H9 (cell line): ENCODE measurements around the gene CCDC138. TPM values are rescaled to one million over a fixed set of nuclear protein-coding genes. Genes with fewer than 3 reads are reported as not detected.

Source experiments
- DNase-seq: peaks from one replicate; pipeline ENCODE4 v3.0.0-alpha.2; 2017
- H2AFZ ChIP-seq: one replicate; pipeline ENCODE4 v1.6.1; 2013; ENCODE audit warnings: mild to moderate bottlenecking, low read length, control low read depth, moderate library complexity
- H2AK5ac ChIP-seq: 2 replicates; pipeline ENCODE4 v1.6.1; 2013; ENCODE audit warnings: low read length, control low read depth, mixed read lengths; ENCODE audit not compliant: insufficient read length
- H2BK120ac ChIP-seq: one replicate; pipeline ENCODE4 v1.6.1; 2013; ENCODE audit warnings: low read depth, mild to moderate bottlenecking, low read length, control low read depth, inconsistent platforms; ENCODE audit not compliant: poor library complexity, severe bottlenecking
- H2BK12ac ChIP-seq: 2 replicates; pipeline ENCODE4 v1.6.1; 2013; ENCODE audit warnings: low read length, control low read depth, mixed read lengths, low read depth; ENCODE audit not compliant: insufficient read length
- H2BK15ac ChIP-seq: 2 replicates; pipeline ENCODE4 v1.6.1; 2013; ENCODE audit warnings: low read depth, low read length, control low read depth
- H2BK20ac ChIP-seq: one replicate; pipeline ENCODE4 v1.6.1; 2013; ENCODE audit warnings: low read depth, mild to moderate bottlenecking, low read length, control low read depth, inconsistent platforms; ENCODE audit not compliant: poor library complexity, severe bottlenecking
- H2BK5ac ChIP-seq: 2 replicates; pipeline ENCODE4 v1.6.1; 2013; ENCODE audit warnings: low read length, control low read depth, mixed read lengths; ENCODE audit not compliant: insufficient read length
- H3K14ac ChIP-seq: 2 replicates; pipeline ENCODE4 v1.6.1; 2013; ENCODE audit warnings: low read length, control low read depth; ENCODE audit not compliant: insufficient read depth
- H3K18ac ChIP-seq: 2 replicates; pipeline ENCODE4 v1.6.1; 2013; ENCODE audit warnings: low read depth, mild to moderate bottlenecking, mixed read lengths, low read length, control low read depth; ENCODE audit not compliant: insufficient read length
- H3K23ac ChIP-seq: 2 replicates; pipeline ENCODE4 v1.6.1; 2013; ENCODE audit warnings: low read length, control low read depth, mixed read lengths, low read depth; ENCODE audit not compliant: insufficient read length
- H3K23me2 ChIP-seq: 2 replicates; pipeline ENCODE4 v1.6.1; 2013; ENCODE audit warnings: low read depth, mild to moderate bottlenecking, mixed read lengths, low read length, control low read depth; ENCODE audit not compliant: insufficient read length, poor library complexity, severe bottlenecking
- H3K27ac ChIP-seq: 2 replicates; pipeline ENCODE4 v1.5.1; 2013; ENCODE audit warnings: low read length, control low read depth, mixed read lengths, low read depth; ENCODE audit not compliant: insufficient read length
- H3K27me3 ChIP-seq: 2 replicates; pipeline ENCODE4 v1.6.1; 2013; ENCODE audit warnings: low read length, control low read depth, inconsistent platforms; ENCODE audit not compliant: insufficient read depth
- H3K4ac ChIP-seq: 2 replicates; pipeline ENCODE4 v1.6.1; 2013; ENCODE audit warnings: low read depth, mild to moderate bottlenecking, control low read depth, inconsistent platforms, low read length, moderate library complexity
- H3K4me1 ChIP-seq: 2 replicates; pipeline ENCODE4 v1.6.1; 2013; ENCODE audit warnings: low read length, control low read depth, inconsistent platforms; ENCODE audit not compliant: insufficient read depth
- H3K4me2 ChIP-seq: 2 replicates; pipeline ENCODE4 v1.6.1; 2013; ENCODE audit warnings: low read length, control low read depth, mixed read lengths; ENCODE audit not compliant: insufficient read length, insufficient read depth
- H3K56ac ChIP-seq: 2 replicates; pipeline ENCODE4 v1.6.1; 2013; ENCODE audit warnings: low read depth, mild to moderate bottlenecking, mixed read lengths, low read length, control low read depth; ENCODE audit not compliant: insufficient read length
- H3K79me1 ChIP-seq: 2 replicates; pipeline ENCODE4 v1.6.1; 2013; ENCODE audit warnings: low read depth, mild to moderate bottlenecking, moderate library complexity, low read length, control low read depth, inconsistent platforms; ENCODE audit not compliant: insufficient read depth, poor library complexity, severe bottlenecking
- H3K79me2 ChIP-seq: 2 replicates; pipeline ENCODE4 v1.6.1; 2013; ENCODE audit warnings: low read length, control low read depth, inconsistent platforms; ENCODE audit not compliant: insufficient read depth
- H3K9ac ChIP-seq: 2 replicates; pipeline ENCODE4 v1.6.1; 2013; ENCODE audit warnings: low read length, control low read depth, mixed read lengths; ENCODE audit not compliant: insufficient read length; ENCODE audit errors: extremely low read depth
- H3K9me3 ChIP-seq: one replicate; pipeline ENCODE4 v1.6.1; 2013; ENCODE audit warnings: low read depth, low read length, inconsistent platforms; ENCODE audit not compliant: control insufficient read depth
- H3T11ph ChIP-seq: one replicate; pipeline ENCODE4 v1.6.1; 2013; ENCODE audit warnings: mild to moderate bottlenecking, low read length, control low read depth, inconsistent platforms
- H4K20me1 ChIP-seq: one replicate; pipeline ENCODE4 v1.6.1; 2013; ENCODE audit not compliant: control insufficient read depth, insufficient read length, insufficient read depth
- H4K5ac ChIP-seq: 2 replicates; pipeline ENCODE4 v1.6.1; 2013; ENCODE audit warnings: low read depth, mild to moderate bottlenecking, mixed read lengths, low read length, control low read depth; ENCODE audit not compliant: insufficient read length
- H4K8ac ChIP-seq: replicated peaks from 2 replicates; pipeline ENCODE4 v1.6.1; 2013; ENCODE audit warnings: low read length, control low read depth, mixed read lengths, low read depth; ENCODE audit not compliant: insufficient read length
- H4K91ac ChIP-seq: 2 replicates; pipeline ENCODE4 v1.6.1; 2013; ENCODE audit warnings: low read depth, mild to moderate bottlenecking, moderate library complexity, mixed read lengths, low read length, control low read depth; ENCODE audit not compliant: insufficient read length
- H3K27ac Mint-ChIP-seq, 3 experiments: 2 replicates in 2 of 3; 3 replicates in 1 of 3; pipeline ENCODE4 v1.8.0; 2020 to 2021; ENCODE audit warnings: mixed read lengths in 3 of 3, mild to moderate bottlenecking in 1 of 3, moderate library complexity in 1 of 3
- H3K27me3 Mint-ChIP-seq: 2 replicates; pipeline ENCODE4 v1.8.0; 2021; ENCODE audit warnings: low read depth, mild to moderate bottlenecking, moderate library complexity, mixed read lengths
- H3K36me3 Mint-ChIP-seq, 3 experiments: 2 replicates in 2 of 3; 3 replicates in 1 of 3; pipeline ENCODE4 v1.8.0; 2020 to 2021; ENCODE audit warnings: low read depth in 3 of 3, mixed read lengths in 3 of 3; ENCODE audit not compliant: insufficient read depth in 1 of 3
- H3K4me1 Mint-ChIP-seq, 2 experiments: 2 replicates each; pipeline ENCODE4 v1.8.0; 2020; ENCODE audit warnings: mixed read lengths in 2 of 2
- H3K4me3 Mint-ChIP-seq, 2 experiments: 2 replicates in 1 of 2; 3 replicates in 1 of 2; pipeline ENCODE4 v1.8.0; 2020 to 2021; ENCODE audit warnings: mild to moderate bottlenecking in 2 of 2, mixed read lengths in 2 of 2, moderate library complexity in 1 of 2
- H3K9me3 Mint-ChIP-seq, 2 experiments: 2 replicates in 1 of 2; 3 replicates in 1 of 2; pipeline ENCODE4 v1.8.0; 2020; ENCODE audit warnings: mild to moderate bottlenecking in 2 of 2, mixed read lengths in 2 of 2, moderate library complexity in 1 of 2
- CTCF ChIP-seq: fragments of 200-600 bp; sonication (generic); conservative IDR thresholded peaks from 3 replicates; pipeline ENCODE4 v1.8.0; 2021; ENCODE audit warnings: antibody characterized with exemption, mild to moderate bottlenecking
- WGBS: extraction: QIAGEN DNeasy Blood & Tissue Kit; methylation state at CpG from one replicate; pipeline ENCODE4 v1.1.7; 2013; ENCODE audit warnings: missing lambda C conversion rate, low lambda C conversion rate, mixed read lengths; ENCODE audit not compliant: insufficient read length; ENCODE audit errors: extremely low coverage; 5-methylcytosine and 5-hydroxymethylcytosine counted together
- total RNA-seq: library from RNA; stranded (reverse); gene quantifications from 2 replicates; pipeline ENCODE4 v1.2.1, GENCODE V29; 2021

Gene CCDC138
- total RNA-seq, 1 experiment from 2014 or later, result 32.7 TPM

GRCh38 chr2:108895188-108895587 is 108.6 kb downstream of the CCDC138 start:
- Histone ChIP-seq H3K9me3 (no peaks in the 10 kb centered on the region), H3K27ac (no peak overlapping the region), H3K79me2 (no peaks in the 10 kb centered on the region), H3K9ac (no peak overlapping the region), H4K91ac (no peak overlapping the region), H3K56ac (no peak overlapping the region), H2BK15ac (no peak overlapping the region), H3K23ac (no peak overlapping the region), H4K5ac (no peak overlapping the region), H2BK120ac (no peak overlapping the region), H3K4me2 (no peak overlapping the region), H3K27me3 (no peaks in the 10 kb centered on the region), H2BK12ac (no peak overlapping the region), H2BK20ac (no peak overlapping the region), H4K20me1 (no peaks in the 10 kb centered on the region), H3T11ph (no peak overlapping the region), H3K4me1 (no peaks in the 10 kb centered on the region), H4K8ac (no peak overlapping the region), H2BK5ac (no peak overlapping the region), H2AFZ (no peak overlapping the region), H3K18ac (no peak overlapping the region), H2AK5ac (no peak overlapping the region), H3K4ac (no peak overlapping the region), H3K14ac (no peak overlapping the region), H3K23me2 (no peaks in the 10 kb centered on the region), H3K79me1 (no peaks in the 10 kb centered on the region)
- peaks cover 0 to 4% of the 10 kb centered on the region in 2 experiments; a peak in 1 of 5 replicates for H3K9me3 Mint-ChIP-seq
- no peaks in the 10 kb centered on the region; the same call in 1 of the 2 replicates for H3K27me3 Mint-ChIP-seq
- H3K36me3 Mint-ChIP-seq, result peaks cover 0 to 8% (median 4%) of the 10 kb centered on the region in 3 experiments; a peak in 3 of 7 replicates
- WGBS, result no CpG with 5 or more reads among the region's 2 CpGs
- peaks cover 6 to 10% of the 10 kb centered on the region in 2 experiments for H3K4me1 Mint-ChIP-seq
- H3K4me3 Mint-ChIP-seq, result no peak overlapping the region
- TF ChIP-seq CTCF, result no peak
- no peak overlapping the region for H3K27ac Mint-ChIP-seq
- no peak for DNase-seq
